DOHH2 (cell line): ENCODE results near the gene LOXHD1.

ENCODE experiments used
- H3F3A ChIP-seq: fragments of 200-600 bp; sonication (generic), shearing (Covaris generic); 2 replicates; pipeline ENCODE4 v1.6.0; 2016; ENCODE audit warnings: antibody characterized with exemption, mild to moderate bottlenecking; ENCODE audit not compliant: control insufficient read depth, insufficient read depth
- H3K27ac ChIP-seq: fragments of 200-600 bp; sonication (generic); 2 replicates; pipeline ENCODE4 v1.5.1; 2014; ENCODE audit warnings: low read depth, mild to moderate bottlenecking, low read length, moderate library complexity
- H3K27me3 ChIP-seq: fragments of 200-600 bp; sonication (generic); 2 replicates; pipeline ENCODE4 v1.6.1; 2014; ENCODE audit warnings: mild to moderate bottlenecking, low read length, mixed read lengths; ENCODE audit not compliant: control insufficient read depth
- H3K36me3 ChIP-seq: fragments of 200-600 bp; sonication (generic); 2 replicates; pipeline ENCODE4 v1.6.1; 2014; ENCODE audit warnings: mild to moderate bottlenecking, low read length, moderate library complexity, mixed read lengths; ENCODE audit not compliant: control insufficient read depth
- H3K4me1 ChIP-seq: fragments of 200-600 bp; sonication (generic); 2 replicates; pipeline ENCODE4 v1.6.1; 2014; ENCODE audit warnings: mild to moderate bottlenecking, low read length, mixed read lengths; ENCODE audit not compliant: control insufficient read depth
- H3K4me2 ChIP-seq: fragments of 200-600 bp; sonication (generic); 2 replicates; pipeline ENCODE4 v1.6.0; 2014; ENCODE audit warnings: mild to moderate bottlenecking, low read length, moderate library complexity
- H3K4me3 ChIP-seq: fragments of 200-600 bp; sonication (generic); 2 replicates; pipeline ENCODE4 v1.5.1; 2014; ENCODE audit warnings: mild to moderate bottlenecking, low read length, mixed read lengths
- H3K79me2 ChIP-seq: fragments of 200-600 bp; sonication (generic); 2 replicates; pipeline ENCODE4 v1.6.1; 2014; ENCODE audit warnings: mild to moderate bottlenecking, low read length, mixed read lengths; ENCODE audit not compliant: control insufficient read depth
- H3K9me2 ChIP-seq: fragments of 200-600 bp; sonication (generic); replicated peaks from 2 replicates; pipeline ENCODE4 v1.6.1; 2014; ENCODE audit warnings: mild to moderate bottlenecking, low read length, mixed read lengths; ENCODE audit not compliant: control insufficient read depth
- H3K9me3 ChIP-seq: fragments of 200-600 bp; sonication (generic); 2 replicates; pipeline ENCODE4 v1.6.1; 2014; ENCODE audit warnings: antibody characterized with exemption, low read length, mixed read lengths; ENCODE audit not compliant: control insufficient read depth, insufficient read depth
- H4K20me1 ChIP-seq: fragments of 200-600 bp; sonication (generic); 2 replicates; pipeline ENCODE4 v1.6.0; 2014; ENCODE audit warnings: low read depth, mild to moderate bottlenecking, antibody characterized with exemption, low read length, moderate library complexity; ENCODE audit not compliant: control insufficient read depth, insufficient read depth
- CTCF ChIP-seq: fragments of 200-600 bp; sonication (generic); IDR thresholded peaks from one replicate; pipeline ENCODE4 v1.5.1; 2014; ENCODE audit warnings: antibody characterized with exemption, mild to moderate bottlenecking, low read depth, low read length; ENCODE audit not compliant: poor library complexity, severe bottlenecking
- EZH2phosphoT487 ChIP-seq: fragments of 200-600 bp; sonication (generic); IDR thresholded peaks from 2 replicates; pipeline ENCODE4 v1.6.1; 2017; ENCODE audit warnings: borderline replicate concordance, mild to moderate bottlenecking, antibody characterized with exemption, low read length, moderate library complexity, mixed read lengths

The LOXHD1 gene

GRCh38 chr18:46574000-46574742 lies 82.8 kb downstream of the LOXHD1 start:
- H3K4me2 ChIP-seq: no peak overlapping the region
- H3K27me3 ChIP-seq: peaks cover 6% of the 10 kb centered on the region; the same call in 1 of the 2 replicates

DNA sequence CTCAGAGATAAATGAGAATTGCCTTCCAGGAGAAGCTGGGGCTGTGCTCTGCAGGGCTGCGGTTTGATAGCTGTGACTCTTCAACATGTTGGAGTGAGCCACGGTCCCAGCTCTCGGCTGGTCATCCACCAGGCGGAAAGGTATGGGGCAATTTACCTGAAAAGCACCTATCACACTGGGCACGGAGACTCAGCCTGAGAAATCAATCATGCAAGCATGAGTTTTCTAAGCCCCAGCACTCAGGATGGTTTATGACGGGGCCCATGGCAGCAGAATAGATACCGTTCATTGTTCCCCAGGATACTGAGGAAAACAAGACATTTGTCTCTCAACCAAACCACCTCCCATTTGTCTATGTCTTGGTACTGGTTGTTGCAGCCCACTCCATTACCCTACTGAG lies 83.9 kb downstream of the LOXHD1 start:
- no peaks in the 10 kb centered on the region for H3K79me2 ChIP-seq
- no peaks in the 10 kb centered on the region for H3F3A ChIP-seq
- H3K36me3 ChIP-seq: no peaks in the 10 kb centered on the region
- H3K9me3 ChIP-seq: no peaks in the 10 kb centered on the region
- TF ChIP-seq EZH2phosphoT487: no peak
- TF ChIP-seq CTCF: no peak
- H3K4me3 ChIP-seq: no peak overlapping the region
- H3K9me2 ChIP-seq: no peaks in the 10 kb centered on the region
- H3K4me1 ChIP-seq: no peaks in the 10 kb centered on the region
- no peak overlapping the region for H3K4me2 ChIP-seq
- H3K27ac ChIP-seq: no peak overlapping the region
- H4K20me1 ChIP-seq: no peaks in the 10 kb centered on the region
- H3K27me3 ChIP-seq: peaks cover 11% of the 10 kb centered on the region; the same call in 1 of the 2 replicates

More at GRCh38 chr18:46574000-46574742, 82.8 kb downstream of the LOXHD1 start:
- no peaks in the 10 kb centered on the region for H3K36me3 ChIP-seq
- H3K9me2 ChIP-seq: no peaks in the 10 kb centered on the region
- H3K4me1 ChIP-seq: no peaks in the 10 kb centered on the region
- no peaks in the 10 kb centered on the region for H3F3A ChIP-seq
- H3K79me2 ChIP-seq: no peaks in the 10 kb centered on the region
- TF ChIP-seq CTCF (no peak), EZH2phosphoT487 (no peak)
- H3K9me3 ChIP-seq: no peaks in the 10 kb centered on the region
- no peak overlapping the region for H3K27ac ChIP-seq
- no peaks in the 10 kb centered on the region for H4K20me1 ChIP-seq
- H3K4me3 ChIP-seq: no peak overlapping the region

DNA sequence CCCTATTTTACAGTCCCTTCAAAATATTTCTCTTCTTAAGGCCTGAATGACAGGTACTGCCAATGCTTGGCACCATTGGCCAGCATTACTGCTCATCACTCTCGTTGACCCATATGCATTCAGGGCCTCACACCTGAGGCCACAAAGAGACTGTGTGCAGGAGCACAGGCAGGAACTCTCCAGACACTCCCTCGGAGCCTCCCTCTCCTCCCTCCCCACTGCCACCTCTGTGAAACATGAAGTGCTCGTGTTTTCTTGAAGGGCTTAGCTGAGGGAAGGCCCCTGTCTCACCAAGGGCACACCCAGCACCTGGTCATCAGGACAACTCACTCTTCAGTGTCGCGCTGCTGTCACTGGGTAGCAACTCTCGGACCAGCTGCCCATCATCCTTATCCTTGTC lies 85.3 kb downstream of the LOXHD1 start:
- H3K79me2 ChIP-seq: no peaks in the 10 kb centered on the region
- no peaks in the 10 kb centered on the region for H4K20me1 ChIP-seq
- no peak overlapping the region for H3K4me3 ChIP-seq
- no peak overlapping the region for H3K4me2 ChIP-seq
- no peaks in the 10 kb centered on the region for H3K36me3 ChIP-seq
- H3K4me1 ChIP-seq: no peaks in the 10 kb centered on the region
- H3K9me3 ChIP-seq: no peaks in the 10 kb centered on the region
- H3K27me3 ChIP-seq: peaks cover 15% of the 10 kb centered on the region
- no peaks in the 10 kb centered on the region for H3K9me2 ChIP-seq
- no peak for TF ChIP-seq EZH2phosphoT487
- TF ChIP-seq CTCF: no peak
- H3K27ac ChIP-seq: no peak overlapping the region
- no peaks in the 10 kb centered on the region for H3F3A ChIP-seq
